COLO668 (cell line): ENCODE measurements around the gene SLC4A4.

Experiments used
- DNase-seq: peaks from one replicate; lab custom pipeline; 2025; ENCODE audit not compliant: unreplicated experiment; lab: John Stamatoyannopoulos, UW

Gene SLC4A4

DNA sequence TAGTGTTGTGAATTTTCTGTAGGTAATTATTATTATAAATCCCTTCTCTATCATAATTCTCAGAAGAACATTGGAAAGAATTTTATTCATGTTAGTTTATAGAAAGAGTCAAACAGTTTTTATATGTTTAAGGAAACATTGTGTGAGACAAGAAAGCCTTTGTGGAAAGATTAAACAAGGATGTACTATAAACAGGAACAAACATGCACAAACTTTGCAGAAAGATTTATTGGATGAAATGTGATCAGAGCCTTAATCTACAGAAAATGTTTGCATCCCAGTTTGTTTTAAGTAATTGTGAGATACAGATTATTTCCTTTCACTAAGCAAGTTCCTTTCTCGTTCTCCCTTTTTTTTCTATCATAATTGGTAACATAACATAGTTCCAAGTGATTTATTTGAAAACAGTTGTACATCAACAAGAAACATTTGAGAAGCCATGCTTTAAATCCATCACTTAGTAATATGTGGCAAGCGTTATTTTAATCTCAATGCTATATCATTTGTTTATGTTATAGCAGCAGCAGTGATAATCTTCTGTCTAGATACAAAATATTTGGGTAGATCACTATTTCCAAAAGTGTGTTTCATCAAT lies 129.4 kb downstream of the SLC4A4 start:
- no peak for DNase-seq

DNA sequence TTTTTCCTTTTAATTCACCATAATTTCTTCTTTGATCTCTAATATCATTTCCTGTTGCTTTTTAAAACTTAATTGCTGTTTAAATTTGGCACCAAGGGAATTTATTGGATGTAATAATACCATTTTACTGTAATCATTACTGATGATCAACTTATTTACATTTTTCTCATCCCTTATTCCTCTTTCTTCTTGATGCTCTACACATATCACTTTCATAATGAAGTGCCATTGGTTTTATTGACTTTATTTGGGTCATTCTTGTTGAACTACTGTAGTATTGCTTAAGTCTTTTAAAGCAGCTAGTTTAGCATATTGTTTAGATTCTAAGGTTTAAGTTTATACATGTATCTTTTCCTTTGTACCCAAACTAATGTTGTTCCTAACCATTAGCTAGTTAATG lies 130.7 kb downstream of the SLC4A4 start:
- no peak for DNase-seq

DNA sequence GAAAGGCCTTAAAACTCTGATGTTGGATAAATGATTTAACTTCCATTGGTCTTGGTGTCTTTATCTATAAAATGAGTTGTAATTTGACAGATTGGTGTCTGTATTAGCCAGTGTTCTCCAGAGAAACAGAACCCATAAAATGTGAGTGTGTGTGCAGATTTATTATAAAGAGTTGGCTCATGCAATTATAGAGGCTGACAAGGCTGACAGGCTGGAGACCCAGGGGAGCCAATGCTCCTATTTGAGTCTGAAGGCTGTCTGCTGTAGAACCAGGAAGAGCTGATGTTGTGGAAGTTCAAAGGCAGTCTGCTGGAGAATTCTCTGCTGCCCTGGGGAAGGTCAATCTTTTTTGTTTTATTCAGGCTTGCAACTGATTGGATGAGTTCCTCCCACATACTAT lies 131.7 kb downstream of the SLC4A4 start:
- no peak for DNase-seq

GRCh38 chr4:71472946-71473345 lies 134.1 kb downstream of the SLC4A4 start:
- DNase-seq = no peak

DNA sequence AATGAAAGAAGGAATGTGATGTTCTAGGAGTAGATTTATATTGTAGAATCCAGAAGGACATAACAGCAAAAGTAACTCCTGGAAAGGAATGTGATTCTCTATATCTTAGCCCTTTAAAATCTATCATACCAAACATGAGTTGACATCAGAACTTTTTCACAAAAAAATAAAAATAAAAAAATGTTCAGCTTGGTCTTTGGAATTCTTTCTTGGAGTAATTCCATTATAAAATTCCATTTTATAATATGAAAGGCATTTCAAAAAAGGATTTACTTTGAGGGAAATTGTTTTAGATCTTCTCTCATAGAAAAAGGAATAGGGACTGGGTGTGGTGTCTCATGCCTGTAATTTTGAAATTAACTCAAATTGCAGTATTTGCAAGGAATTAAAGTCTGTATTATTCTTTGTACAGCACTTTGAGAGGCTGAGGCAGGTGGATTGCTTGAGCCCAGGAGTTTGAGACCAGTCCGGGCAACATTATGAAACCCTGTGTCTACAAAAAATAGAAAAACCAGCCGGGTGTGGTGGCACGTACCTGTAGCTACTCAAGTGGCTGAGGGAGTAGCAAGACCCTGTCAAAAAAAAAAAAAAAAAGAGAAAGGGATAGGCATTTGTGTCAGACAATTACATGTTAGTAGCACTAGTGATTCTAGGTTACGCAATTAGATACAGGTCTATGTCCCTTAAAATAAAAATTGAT lies 134.9 kb downstream of the SLC4A4 start:
- no peak for DNase-seq

GRCh38 chr4:71474731-71475130 lies 135.9 kb downstream of the SLC4A4 start:
- no peak for DNase-seq

GRCh38 chr4:71476240-71476639 lies 137.4 kb downstream of the SLC4A4 start:
- no peak for DNase-seq

DNA sequence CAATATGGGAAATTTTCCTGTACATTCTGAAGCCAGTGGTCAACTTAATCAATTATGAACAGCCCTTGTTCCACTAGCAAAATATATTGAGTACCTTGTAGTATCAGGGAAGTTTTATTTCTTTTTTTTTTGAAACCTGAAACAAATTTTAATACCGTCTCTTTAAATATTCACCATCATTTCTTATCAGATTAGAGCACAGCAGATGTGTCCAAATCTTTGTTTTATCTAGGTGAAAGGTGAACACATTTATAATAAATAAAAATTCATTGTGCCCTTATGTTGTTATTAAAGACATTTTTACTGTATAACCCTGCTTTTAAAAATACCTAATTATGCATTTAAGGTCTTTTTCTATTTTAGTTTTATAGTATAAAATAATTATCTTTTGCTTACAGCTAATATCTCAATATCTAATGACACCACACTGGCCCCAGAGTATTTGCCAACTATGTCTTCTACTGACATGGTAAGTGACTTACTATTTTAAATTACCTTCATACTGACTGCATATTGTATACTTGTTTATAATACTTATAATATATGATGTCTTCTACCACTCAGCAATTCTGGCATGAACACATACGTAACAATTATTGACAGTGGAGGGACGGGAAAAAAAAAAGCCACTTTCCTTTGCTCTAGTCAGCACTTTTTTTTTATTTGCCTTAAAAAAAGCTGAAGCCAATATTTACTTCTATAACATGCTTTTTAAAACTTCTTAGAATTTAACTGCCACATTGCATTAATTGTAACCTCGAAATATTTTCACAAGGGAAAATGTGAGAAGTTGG lies 147.9 kb downstream of the SLC4A4 start:
- DNase-seq = no peak

DNA sequence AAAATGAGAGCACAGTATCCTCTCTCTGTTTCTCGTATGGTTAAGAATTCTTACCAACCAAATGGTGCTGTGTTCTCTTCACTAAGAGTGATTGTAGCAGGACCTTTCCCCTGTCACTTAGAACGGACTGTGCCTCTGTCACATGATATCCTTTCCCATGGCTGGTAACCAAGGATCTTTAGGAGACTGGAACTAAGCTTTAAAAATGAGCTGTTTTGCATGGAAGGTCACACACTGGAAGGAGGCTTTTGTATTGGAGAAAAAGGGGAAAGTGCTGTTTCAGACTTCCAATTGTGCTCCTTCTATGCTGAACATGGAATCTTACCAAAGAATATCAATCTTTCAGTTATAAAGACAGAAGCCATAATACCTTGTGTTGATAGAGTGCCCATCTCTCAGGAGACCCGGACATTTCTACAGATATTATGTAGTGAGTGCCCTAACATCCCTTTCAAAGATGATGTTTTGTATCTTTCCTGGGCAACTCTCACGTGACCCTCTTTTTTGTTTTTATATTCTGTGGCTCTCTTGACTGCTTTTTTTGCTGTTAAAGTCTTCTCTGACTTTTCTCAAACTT lies 148.6 kb downstream of the SLC4A4 start:
- DNase-seq = no peak

GRCh38 chr4:71494539-71494938 lies 155.7 kb downstream of the SLC4A4 start:
- DNase-seq = no peak

GRCh38 chr4:71495454-71495853 lies 156.6 kb downstream of the SLC4A4 start:
- DNase-seq = no peak

DNA sequence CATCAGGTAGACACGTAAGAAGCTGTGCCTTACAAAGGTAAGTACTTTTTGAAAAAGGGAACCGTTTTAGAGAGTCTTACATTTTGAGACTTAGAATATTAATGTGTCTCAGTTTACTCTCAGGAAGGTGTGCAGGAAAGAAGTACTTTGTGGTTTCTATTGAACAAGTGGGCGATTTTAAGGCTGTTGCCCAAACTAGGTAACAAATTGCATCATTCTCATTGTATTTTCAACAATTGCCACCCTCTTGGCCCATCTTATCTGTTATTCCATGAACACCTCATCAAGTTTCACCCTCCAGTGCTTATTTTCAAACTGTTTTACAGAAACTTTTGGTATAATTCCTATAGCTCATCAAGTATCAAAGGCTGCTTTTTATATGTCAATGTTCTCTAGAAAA lies 158.3 kb downstream of the SLC4A4 start:
- no peak for DNase-seq

GRCh38 chr4:71498002-71498401 lies 159.2 kb downstream of the SLC4A4 start:
- DNase-seq = no peak

GRCh38 chr4:71498625-71499024 lies 159.8 kb downstream of the SLC4A4 start:
- DNase-seq = no peak

DNA sequence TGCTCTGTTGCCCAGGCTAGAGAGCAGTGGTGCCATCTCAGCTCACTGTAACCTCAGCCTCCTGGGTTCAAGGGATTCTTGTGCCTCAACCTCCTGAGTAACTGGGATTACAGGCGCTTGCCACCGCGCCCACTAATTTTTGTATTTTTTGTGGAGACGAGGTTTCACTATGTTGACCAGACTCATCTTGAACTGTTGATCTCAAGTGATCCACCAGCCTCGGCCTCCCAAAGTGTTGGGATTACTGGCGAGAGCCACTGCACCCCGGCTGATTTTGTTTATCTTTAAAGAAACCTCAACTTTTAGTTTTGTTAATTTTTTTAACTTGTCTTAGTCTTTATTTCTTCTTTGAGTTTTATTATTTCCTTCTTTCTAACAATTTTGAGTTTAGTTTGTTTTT lies 163.2 kb downstream of the SLC4A4 start:
- DNase-seq = no peak

- DNase-seq = no peak
Measured at GRCh38 chr4:71518283-71518989, 179.6 kb downstream of the SLC4A4 start.

GRCh38 chr4:71520308-71520707 lies 181.5 kb downstream of the SLC4A4 start:
- DNase-seq = no peak

DNA sequence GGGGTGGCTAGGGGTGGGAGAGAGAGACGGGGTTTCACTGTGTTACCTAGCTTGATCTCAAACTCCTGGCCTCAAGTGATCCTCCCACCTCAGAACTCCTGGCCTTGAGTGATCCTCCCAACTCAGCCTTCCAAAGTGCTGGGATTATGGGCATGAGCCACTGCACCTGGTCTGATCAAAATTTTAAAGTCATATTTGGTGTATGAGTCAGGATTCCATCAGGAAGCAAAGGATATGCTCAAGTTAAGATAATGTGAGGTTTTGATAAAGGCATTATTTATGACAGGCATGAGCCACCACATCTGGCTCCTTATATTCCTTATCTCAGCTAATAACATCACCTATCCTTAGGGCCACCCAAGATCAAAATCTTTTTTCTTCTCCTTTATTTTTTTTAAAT lies 182.0 kb downstream of the SLC4A4 start:
- no peak for DNase-seq

- DNase-seq = no peak
Measured at GRCh38 chr4:71524756-71525155, 185.9 kb downstream of the SLC4A4 start.

DNA sequence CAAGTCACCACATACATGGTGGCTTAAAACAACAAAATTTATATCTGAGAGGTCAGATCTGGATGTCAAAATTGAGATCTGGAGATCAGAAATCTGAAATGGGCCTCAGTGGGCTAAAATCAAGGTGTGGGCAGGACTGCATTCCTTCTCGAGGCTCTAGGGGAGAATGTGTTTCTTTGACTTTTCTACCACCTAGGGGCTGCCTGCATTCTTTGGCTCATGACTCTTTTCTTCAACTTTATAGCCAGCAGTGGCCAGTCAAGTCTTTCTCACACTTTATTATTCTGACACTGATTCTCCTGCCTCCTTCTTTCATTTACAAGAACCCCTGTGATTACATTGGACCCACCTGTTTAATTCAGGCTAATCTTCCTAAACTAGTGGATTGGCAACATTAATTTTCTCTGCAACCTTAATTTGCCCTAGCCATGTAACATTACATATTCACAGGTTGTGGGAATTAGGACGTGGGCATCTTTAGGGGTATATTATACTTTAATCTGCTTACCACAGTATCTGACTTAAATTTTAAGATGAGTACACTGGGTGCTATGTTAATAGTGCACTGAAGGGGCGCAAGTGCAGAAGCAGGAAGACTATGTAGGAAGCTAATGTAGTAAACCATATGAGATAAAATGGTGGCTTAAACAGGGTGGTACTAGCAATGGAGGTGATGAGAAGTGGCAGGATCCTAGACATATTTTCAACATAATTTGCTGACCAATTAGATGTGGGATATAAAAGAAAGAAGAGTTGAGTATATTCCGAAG lies 188.0 kb downstream of the SLC4A4 start:
- no peak for DNase-seq

DNA sequence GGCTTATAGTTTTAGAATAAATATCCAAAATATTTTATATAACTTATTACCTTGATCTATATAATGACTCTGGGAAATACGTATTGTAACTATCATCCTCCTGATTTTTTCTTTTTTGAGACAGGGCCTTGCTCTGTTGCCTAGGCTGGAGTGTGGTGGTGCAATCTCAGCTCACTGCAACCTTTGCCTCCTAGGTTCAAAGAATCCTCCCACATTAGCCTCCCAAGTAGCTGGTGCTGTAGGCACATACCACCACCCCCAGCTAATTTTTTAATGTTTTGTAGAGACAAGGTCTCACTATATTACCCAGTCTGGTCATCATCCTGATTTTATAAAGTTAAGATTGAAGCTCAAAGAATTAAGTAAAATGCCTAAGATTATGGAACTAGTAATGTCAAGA lies 193.6 kb downstream of the SLC4A4 start:
- no peak for DNase-seq
